Measurements from ENCODE around the gene SYT8. TPM values are rescaled to one million over a fixed set of nuclear protein-coding genes. Genes with fewer than 3 reads are reported as not detected.
A peak's percentile ranks its signal among the peaks of the same experiment; 100 is the strongest.

The SYT8 gene
- total and polyA plus RNA-seq, 2 experiments from 2014 or later, result not detected

DNA sequence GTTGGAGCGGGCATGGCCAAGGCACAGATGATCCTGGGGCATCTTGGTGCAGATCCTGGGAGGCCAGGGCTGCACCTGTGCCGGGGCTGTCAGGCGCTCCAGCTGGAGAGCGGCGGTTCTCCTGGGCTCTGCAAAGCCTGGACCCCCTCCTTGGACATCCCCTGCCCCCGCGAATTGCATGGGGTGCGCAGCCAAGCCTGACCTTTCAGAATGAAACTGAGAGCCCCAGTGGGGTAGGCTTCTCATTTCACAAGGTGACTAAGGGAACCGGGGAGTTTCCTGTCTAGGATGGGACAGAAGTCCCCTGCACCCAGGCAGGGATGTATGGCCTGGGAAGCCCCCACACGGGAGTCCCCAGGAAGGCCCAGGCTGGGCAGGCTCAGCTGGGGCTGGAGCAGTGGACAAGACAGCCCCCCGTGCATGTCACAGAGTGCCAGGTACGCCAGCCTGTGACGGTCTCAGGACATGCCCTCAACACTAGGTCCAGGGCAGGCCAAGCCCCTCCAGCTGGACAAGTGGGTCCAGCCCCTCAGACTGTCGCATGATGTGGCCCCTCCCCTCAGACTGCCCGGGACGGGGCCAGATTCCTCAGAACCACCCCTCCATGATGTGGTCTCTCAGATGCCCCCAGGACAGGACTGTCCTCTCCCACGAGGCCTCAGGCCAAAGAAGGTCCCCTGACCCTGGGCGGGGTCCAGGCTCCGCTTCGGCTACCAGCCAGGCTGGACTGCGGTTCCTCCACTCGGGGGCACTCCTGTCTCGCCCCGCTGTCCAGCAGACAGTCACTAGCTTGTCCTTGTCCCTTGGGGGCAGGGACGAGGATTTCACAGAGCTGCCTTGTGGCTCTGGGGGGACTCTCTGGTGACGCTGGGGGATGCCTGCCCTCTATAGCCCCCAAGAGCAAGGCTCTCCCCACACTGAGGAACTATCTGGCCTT, 20.4 kb downstream of the SYT8 start:
- H3K36me3 ChIP-seq (ENCODE audit: insufficient read depth), result no peaks in the 10 kb centered on the region
- H3F3A ChIP-seq (replicated peaks; ENCODE audit: low read depth), result no peaks in the 10 kb centered on the region
- no peak overlapping the region for H3K27ac ChIP-seq (ENCODE audit: low read depth)
- H2AFZ ChIP-seq, result no peak overlapping the region
- H3K36me3 Mint-ChIP-seq (ENCODE audit: low read depth), result no peaks in the 10 kb centered on the region
- DNase-seq (ENCODE audit: low spot score) (no peak), ATAC-seq (no peak)
- no peak overlapping the region for H3K4me3 ChIP-seq
- H3K79me2 ChIP-seq (replicated peaks; ENCODE audit: insufficient read depth), result no peaks in the 10 kb centered on the region
- H3K4me1 Mint-ChIP-seq, result no peaks in the 10 kb centered on the region
- H3K27me3 Mint-ChIP-seq (ENCODE audit: insufficient read depth, low read depth, poor library complexity), result peaks cover 3% of the 10 kb centered on the region
- TF ChIP-seq CTCF (conservative IDR thresholded peaks at IDR 0.05; ENCODE audit: low read depth in 2 of 2) (peak in 1 of 2 experiments; percentile 29; a peak in 2 of 4 replicates), REST (IDR thresholded peaks at IDR 0.05; ENCODE audit: unreplicated experiment) (no peak)
- H3K9me3 Mint-ChIP-seq, result no peaks in the 10 kb centered on the region
- no peaks in the 10 kb centered on the region for H3K27me3 ChIP-seq (ENCODE audit: insufficient read depth)
- H3K9me2 ChIP-seq (ENCODE audit: insufficient read depth), result no peaks in the 10 kb centered on the region
- H3K27ac Mint-ChIP-seq, result no peak overlapping the region
- H3K4me3 Mint-ChIP-seq, result no peak overlapping the region
- H3K4me1 ChIP-seq (ENCODE audit: insufficient read depth), result no peaks in the 10 kb centered on the region
- H3K4me2 ChIP-seq, result no peak overlapping the region
- H4K20me1 ChIP-seq (replicated peaks; ENCODE audit: insufficient read depth), result no peaks in the 10 kb centered on the region

DNA sequence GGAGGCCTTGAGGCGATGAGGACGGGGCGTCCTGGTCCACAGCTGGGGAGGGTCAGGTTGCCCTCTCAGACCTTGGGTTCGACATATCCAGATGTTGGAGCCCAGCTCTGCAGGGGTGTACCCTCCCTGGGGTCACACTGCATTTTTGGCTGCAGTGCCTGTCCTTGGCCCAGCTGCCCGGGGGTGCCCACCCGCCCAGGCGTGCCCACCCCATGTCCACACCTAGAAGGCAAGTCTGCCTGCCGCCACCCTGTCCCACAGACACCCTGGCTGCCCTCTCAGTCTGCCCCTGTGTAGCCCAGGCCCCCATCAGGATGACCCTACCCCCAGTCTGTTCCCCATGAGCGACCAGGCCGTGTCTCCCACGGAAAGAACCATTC, 21.1 kb downstream of the SYT8 start:
- Histone ChIP-seq H4K20me1 (replicated peaks; ENCODE audit: insufficient read depth) (no peaks in the 10 kb centered on the region), H3F3A (replicated peaks; ENCODE audit: low read depth) (no peaks in the 10 kb centered on the region), H3K27me3 (ENCODE audit: insufficient read depth) (no peaks in the 10 kb centered on the region), H3K36me3 (ENCODE audit: insufficient read depth) (no peaks in the 10 kb centered on the region), H3K4me2 (no peak overlapping the region), H3K27ac (ENCODE audit: low read depth) (no peak overlapping the region), H3K9me2 (ENCODE audit: insufficient read depth) (no peaks in the 10 kb centered on the region), H3K79me2 (replicated peaks; ENCODE audit: insufficient read depth) (no peaks in the 10 kb centered on the region), H2AFZ (no peak overlapping the region), H3K4me1 (ENCODE audit: insufficient read depth) (no peaks in the 10 kb centered on the region), H3K4me3 (no peak overlapping the region)
- Mint-ChIP-seq H3K27ac (no peak overlapping the region), H3K36me3 (ENCODE audit: low read depth) (no peaks in the 10 kb centered on the region), H3K27me3 (ENCODE audit: insufficient read depth, low read depth, poor library complexity) (peaks cover under 1% of the 10 kb centered on the region), H3K4me1 (no peaks in the 10 kb centered on the region), H3K4me3 (no peak overlapping the region), H3K9me3 (no peaks in the 10 kb centered on the region)
- ATAC-seq (no peak), DNase-seq (ENCODE audit: low spot score) (no peak)
- TF ChIP-seq POLR2AphosphoS5 (IDR thresholded peaks at IDR 0.05; ENCODE audit: low read depth) (no peak), ZNF331 (CRISPR knock-in tag; IDR thresholded peaks at IDR 0.05; ENCODE audit: low read depth) (no peak), REST (IDR thresholded peaks at IDR 0.05; ENCODE audit: unreplicated experiment) (no peak), STAT1 (IDR thresholded peaks at IDR 0.05; ENCODE audit: unreplicated experiment) (no peak), JUNB (IDR thresholded peaks at IDR 0.05; ENCODE audit: unreplicated experiment) (no peak), EZH2 (IDR thresholded peaks at IDR 0.05; ENCODE audit: low read depth, unreplicated experiment) (no peak)

Data from GM23338 (cell line).